Stimulated activated CD8-positive, alpha-beta memory T cell treated with anti-CD3 and anti-CD28 coated beads, Interleukin-15, amount 100 ng/mL, for 24 hours (primary cell): Measurements from ENCODE around the gene CRYM.
"Not testable (repeated sequence)": the region's sequence is repeated elsewhere in the genome, so short reads cannot be mapped to it uniquely, and the experiment has no call there.

Source experiments
- DNase-seq: peaks from one replicate; pipeline ENCODE4 v3.0.0-alpha.2; 2020; ENCODE audit warnings: low read depth

Gene CRYM

GRCh38 chr16:21277927-21278706 is at the start of gene CRYM:
TSS of gene CRYM (minus strand) at chr16:21278290. CDS start at chr16:21278251, 39 bp downstream.
- DNase-seq: no peak

- no peak for DNase-seq
Observed at GRCh38 chr16:21327046-21327445, 49.0 kb upstream of the CRYM start.

- DNase-seq: no peak
Observed at GRCh38 chr16:21326459-21326858, 48.4 kb upstream of the CRYM start.

GRCh38 chr16:21324267-21324666 is 46.2 kb upstream of the CRYM start:
- DNase-seq: no peak

GRCh38 chr16:21322251-21322650 is 44.2 kb upstream of the CRYM start:
- DNase-seq: not testable (repeated sequence)

- no peak for DNase-seq
Observed at GRCh38 chr16:21321736-21322135, 43.6 kb upstream of the CRYM start.

- DNase-seq: no peak
Observed at GRCh38 chr16:21314339-21314738, 36.2 kb upstream of the CRYM start.

- DNase-seq: not testable (repeated sequence)
Observed at GRCh38 chr16:21312863-21313372, 34.8 kb upstream of the CRYM start.

- DNase-seq: not testable (repeated sequence)
Observed at GRCh38 chr16:21312046-21312445, 34.0 kb upstream of the CRYM start.

GRCh38 chr16:21306712-21307111 is 28.6 kb upstream of the CRYM start:
- DNase-seq: not testable (repeated sequence)

GRCh38 chr16:21302898-21303528 is 24.9 kb upstream of the CRYM start:
- DNase-seq: no peak

- DNase-seq: no peak
Observed at GRCh38 chr16:21302454-21302853, 24.4 kb upstream of the CRYM start.

GRCh38 chr16:21301895-21302291 is 23.8 kb upstream of the CRYM start:
- no peak for DNase-seq

GRCh38 chr16:21301168-21301894 is 23.2 kb upstream of the CRYM start:
- DNase-seq: no peak

- no peak for DNase-seq
Observed at GRCh38 chr16:21300309-21301167, 22.4 kb upstream of the CRYM start.

GRCh38 chr16:21289789-21290188 is 11.7 kb upstream of the CRYM start:
- DNase-seq: not testable (repeated sequence)

- no peak for DNase-seq
Observed at GRCh38 chr16:21285314-21285713, 7.2 kb upstream of the CRYM start.

- no peak for DNase-seq
Observed at GRCh38 chr16:21284414-21284813, 6.3 kb upstream of the CRYM start.

- DNase-seq: no peak
Observed at GRCh38 chr16:21283521-21284289, 5.6 kb upstream of the CRYM start.

GRCh38 chr16:21281698-21282389 is 3.8 kb upstream of the CRYM start:
- no peak for DNase-seq
